Right ventricle myocardium superior (tissue), 1 donor: ENCODE measurements around the gene KCNQ1. TPM values are rescaled to one million over a fixed set of nuclear protein-coding genes. Genes with fewer than 3 reads are reported as not detected.
"Not testable (repeated sequence)": the region's sequence is repeated elsewhere in the genome, so short reads cannot be mapped to it uniquely, and the experiment has no call there.

Experiments
- ATAC-seq: fragments of 200-7000 bp; cut with Tn5 transposase; one replicate; pipeline ENCODE4 v1.9.1; 2020; ENCODE audit warnings: mild to moderate bottlenecking; ENCODE audit not compliant: poor library complexity
- DNase-seq: peaks from one replicate; pipeline ENCODE4 v3.0.0-alpha.2; 2020
- intact Hi-C: fragments of 100-400 bp; cut with DNase I; formaldehyde crosslinking; loops from one replicate; pipeline ENCODE4 v1.11.2; 2022
- total RNA-seq: library from RNA; stranded (reverse); fragmentation: NEBNext Ultra II Directional; extraction: Animal tissue kit (Norgen Biotek cat#: 25700); gene quantifications from one replicate; pipeline ENCODE4 v1.2.1, GENCODE V29; 2021
- donor health status: DM: no; HTN: yes; CAD: no; lungs with severe emphysema.

The KCNQ1 gene
- total RNA-seq, 1 donor from 2014 or later = 33.4 TPM

DNA sequence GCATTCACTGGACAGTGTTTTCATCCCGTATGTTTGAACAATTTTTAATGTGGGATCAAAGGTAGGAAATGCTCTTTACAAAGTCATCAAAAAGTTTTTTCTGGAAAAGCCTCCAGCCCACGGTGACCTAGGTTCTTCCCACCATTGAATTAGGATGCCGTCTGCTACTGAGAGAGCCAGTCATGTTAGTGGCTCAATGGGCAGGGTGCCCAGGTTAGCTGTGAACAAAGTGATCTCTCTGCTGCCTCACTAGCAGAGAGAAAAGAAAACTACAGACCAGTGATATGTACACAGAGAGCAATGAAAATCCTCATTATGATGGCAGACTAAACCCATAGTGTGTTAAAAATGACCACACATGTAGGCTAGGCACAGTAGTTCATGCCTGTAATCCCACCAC is 32.4 kb downstream of the KCNQ1 start:
- DNase-seq (peak; percentile 72), ATAC-seq (peak; percentile 58)
- intact Hi-C loops = no loop called here

DNA sequence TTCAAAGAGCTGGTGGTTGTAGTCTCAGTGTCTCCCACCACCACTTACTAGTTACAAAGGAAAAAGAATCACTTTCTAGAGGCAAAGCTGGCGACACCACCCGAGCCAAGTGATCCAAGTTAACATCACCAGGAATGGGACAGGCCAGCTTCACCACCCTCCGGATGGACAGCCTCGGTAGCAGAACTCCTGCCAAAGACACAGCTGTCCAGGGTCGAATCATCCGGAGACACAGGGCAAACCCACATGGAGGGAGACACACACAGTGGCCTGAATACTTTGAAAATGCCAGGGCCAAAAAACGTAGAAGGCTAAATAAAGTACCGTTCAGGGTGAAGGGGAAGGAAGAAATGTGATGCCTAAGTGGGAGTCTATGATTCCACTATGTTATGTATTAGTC is 33.1 kb downstream of the KCNQ1 start:
- no peak for DNase-seq

DNA sequence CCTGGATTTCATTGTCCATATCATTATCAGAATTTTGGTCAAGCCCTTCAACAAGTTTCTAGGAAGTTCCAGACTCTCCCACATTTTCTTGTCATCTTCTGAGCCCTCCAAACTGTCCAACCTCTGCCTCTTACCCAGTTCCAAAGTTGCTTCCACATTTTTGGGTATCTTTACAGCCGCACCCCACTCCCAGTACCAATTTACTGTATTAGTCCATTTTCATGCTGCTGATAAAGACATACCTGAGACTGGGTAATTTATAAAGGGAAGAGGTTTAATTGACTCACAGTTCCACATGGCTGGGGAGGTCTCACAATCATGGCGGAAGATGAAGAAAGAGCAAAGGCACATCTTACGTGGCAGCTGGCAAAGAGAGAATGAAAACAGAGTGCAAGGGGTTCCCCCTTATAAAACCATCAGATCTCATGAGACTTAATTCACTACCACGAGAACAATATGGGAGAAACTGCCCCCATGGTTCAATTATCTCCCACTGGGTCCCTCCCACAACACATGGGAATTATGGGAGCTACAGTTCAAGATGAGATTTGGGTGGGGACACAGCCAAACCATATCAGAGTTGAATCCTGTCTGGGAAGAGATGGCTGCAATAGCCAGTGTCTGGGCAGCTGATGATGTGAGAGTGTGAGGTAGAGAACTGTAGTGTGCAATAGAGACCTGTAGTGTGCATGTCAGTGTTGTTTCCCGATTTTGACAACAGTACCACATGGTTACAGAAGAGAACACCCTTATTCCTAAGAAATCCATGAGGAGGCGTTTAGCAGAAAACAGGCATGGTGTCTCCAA is 35.5 kb downstream of the KCNQ1 start:
- intact Hi-C loops, DNase-seq, ATAC-seq: not testable (repeated sequence)

More for the DNA sequence above, 33.1 kb downstream of the KCNQ1 start:
- ATAC-seq = no peak
- intact Hi-C loops = no loop called here

DNA sequence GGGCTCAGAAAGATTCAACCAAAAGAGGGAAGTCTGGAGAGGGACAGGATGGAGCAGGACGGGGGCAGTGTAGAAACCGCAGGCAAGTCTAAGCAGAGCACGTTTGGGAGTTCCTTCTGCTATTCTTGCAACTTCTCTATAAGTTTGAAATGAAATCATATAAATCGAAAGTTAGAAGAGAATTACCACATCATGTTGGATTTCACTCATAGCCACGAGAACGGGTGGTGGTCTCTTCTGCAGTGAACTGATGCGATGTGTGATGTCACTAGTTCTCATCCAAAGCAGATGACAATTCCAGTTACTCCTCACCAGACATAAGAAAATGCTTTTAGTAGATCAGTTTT is 36.0 kb downstream of the KCNQ1 start:
- ATAC-seq (peak; percentile 37), DNase-seq (no peak)
- intact Hi-C loops = no loop called here

DNA sequence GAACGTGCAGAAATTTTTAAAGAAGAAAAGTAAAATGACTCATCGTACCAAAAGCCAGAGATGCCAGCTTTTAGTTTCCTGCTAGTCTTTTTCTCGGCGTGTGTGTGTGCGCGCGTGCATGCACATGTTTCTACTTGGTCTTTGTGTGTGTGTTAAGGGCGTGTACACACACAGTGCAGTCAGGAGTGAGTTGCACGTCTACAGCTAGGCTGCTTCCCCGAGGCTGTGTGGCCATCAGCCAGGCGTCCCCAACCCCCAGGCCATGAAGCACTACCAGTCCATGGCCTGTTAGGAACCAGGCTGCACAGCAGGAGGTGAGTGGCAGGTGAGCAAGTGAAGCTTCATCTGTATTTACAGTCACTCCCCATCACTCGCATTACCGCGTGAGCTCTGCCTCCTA is 36.4 kb downstream of the KCNQ1 start:
- no peak for DNase-seq
- no peak for ATAC-seq
- intact Hi-C loops = no loop called here

DNA sequence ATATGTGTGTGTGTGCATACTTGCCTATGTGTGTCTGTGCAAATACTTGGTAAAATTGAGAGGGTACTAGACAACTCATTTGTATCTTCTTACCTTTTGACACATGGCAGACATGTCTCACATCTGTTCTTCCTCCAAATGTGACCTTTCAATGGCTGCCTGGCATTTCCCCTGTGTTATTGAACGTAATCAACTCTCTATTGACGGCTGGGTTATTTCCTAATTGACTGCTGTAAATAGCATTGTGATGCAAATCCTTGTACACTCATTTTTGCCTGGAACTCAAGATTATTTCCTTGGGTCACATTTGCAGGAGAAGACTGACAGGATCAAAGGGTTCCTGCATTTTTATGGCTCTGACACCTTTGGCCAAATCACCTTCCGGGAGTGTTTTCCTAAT is 37.4 kb downstream of the KCNQ1 start:
- intact Hi-C loops = no loop called here
- ATAC-seq (no peak), DNase-seq (no peak)

DNA sequence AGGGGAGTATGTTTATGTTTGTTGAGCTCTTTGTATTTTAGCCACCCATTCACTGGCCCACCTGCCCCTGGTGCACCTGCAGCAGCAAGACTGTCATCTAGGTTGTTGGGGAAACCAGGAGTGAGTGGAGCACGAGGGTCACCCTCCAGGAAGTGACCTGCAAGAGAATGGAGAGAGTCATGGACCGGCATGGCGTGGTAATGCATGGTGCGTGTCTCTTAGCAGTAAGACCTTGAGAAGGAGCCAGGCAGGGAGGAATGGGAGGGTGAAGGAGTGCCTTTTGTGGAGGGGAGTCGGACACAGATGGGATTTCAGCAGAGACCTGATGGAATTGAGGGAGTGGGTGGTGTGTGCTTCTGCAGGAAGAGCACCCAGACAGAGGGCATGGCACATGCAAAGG is 37.9 kb downstream of the KCNQ1 start:
- intact Hi-C loops = no loop called here
- DNase-seq = no peak
- ATAC-seq = peak; percentile 28

DNA sequence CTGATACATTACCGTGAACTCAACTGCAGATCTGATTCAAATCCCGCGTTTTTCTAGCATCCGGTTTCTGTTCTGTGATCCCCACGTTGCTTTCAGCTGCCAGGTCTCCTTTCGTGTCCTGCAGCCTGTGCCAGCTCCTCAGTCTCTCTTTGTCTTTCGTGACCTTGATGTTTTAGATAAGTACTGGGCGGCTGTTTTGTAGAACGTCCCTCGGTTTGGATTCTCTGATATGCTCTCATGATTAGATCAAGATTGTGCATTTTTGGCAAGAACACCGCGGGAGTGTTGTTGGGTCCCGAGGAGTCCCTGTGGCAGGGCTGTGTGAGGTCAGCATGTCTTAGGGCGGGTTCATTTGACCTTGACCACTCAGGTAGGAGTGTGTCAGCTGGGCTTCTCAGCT is 38.6 kb downstream of the KCNQ1 start:
- peak; percentile 55 for ATAC-seq
- intact Hi-C loops = no loop called here
- no peak for DNase-seq

DNA sequence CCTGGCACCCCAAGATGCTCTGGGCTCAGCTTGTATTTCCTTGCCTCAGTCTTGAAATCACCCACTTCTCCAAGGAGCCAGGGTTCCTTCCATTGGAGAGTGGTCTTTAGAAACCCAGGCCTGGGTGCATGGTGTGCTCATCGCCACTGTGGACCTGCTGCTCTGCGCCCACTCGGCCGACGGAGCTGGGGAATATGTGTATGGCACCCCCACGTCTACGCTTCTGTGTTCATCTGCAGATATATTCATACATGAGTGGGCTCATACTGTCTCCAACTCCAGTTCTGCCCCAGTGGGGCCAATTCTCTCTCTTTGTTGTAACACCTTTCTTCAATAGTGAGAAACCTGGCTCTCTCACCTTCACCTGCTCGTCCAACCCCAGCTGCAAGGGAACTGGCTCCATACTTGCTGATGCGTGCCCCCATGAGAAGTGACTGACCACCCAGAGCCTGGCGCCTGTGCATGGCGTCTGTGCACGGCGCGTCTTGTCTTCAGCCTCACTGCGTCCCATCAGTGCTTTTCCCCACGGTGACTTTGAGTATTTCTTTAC is 39.8 kb downstream of the KCNQ1 start:
- DNase-seq (no peak), ATAC-seq (no peak)
- intact Hi-C loops = no loop called here

DNA sequence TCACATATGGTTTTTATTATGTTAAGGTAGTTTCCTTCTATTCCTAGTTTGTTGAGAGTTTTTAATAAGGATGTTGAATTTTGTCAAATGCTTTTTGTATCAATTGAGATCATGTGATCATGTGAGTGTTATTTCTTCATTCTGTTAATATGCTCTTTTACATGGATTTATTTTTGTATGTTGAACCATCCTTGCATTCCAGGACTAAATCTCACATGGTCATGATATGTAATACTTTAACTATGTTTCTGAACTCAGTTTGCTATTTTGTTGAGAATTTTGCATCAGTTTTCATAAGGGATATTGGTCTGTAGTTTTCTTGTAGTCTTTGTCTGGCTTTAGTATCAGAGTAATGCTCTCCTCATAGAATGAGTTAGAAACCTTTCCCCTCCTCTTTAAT is 43.2 kb downstream of the KCNQ1 start:
- intact Hi-C loops = no loop called here
- ATAC-seq = no peak
- DNase-seq = no peak

DNA sequence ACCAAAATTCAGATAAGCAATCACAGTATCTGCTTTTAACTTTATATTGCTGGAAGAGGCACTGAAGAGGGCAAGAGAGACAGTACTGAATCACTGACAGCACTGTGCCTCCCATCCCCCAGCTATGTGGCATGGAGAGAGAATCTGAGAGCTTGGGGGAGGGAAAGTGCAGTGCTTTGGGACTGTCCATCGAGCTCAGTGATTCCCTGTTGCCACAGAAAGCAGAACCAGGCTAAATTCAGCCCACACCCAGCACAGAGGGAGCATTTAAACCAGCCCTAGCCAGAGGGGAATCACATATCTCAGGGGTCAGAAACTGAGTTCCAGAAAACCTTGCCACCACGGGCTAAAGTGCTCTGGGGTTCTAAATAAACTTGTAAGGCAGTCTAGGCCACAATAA is 44.3 kb downstream of the KCNQ1 start:
- intact Hi-C loops = no loop called here
- DNase-seq (no peak), ATAC-seq (no peak)

DNA sequence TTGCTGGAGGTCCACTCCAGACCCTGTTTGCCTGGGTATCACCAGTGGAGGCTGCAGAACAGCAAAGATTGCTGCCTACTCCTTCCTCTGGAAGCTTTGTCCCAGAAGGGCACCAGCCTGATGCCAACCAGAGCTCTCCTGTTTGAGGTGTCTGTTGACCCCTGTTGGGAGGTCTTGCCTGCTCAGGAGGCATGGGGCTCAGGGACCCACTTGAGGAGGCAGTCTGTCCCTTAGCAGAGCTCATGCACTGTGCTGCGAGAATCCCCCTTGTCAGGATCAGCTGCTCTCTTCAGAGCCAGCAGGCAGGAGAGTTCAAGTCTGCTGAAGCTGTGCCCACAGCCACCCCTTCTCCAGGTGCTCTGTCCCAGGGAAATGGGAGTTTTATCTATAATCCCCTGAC is 53.1 kb downstream of the KCNQ1 start:
- intact Hi-C loops = not testable (repeated sequence)

DNA sequence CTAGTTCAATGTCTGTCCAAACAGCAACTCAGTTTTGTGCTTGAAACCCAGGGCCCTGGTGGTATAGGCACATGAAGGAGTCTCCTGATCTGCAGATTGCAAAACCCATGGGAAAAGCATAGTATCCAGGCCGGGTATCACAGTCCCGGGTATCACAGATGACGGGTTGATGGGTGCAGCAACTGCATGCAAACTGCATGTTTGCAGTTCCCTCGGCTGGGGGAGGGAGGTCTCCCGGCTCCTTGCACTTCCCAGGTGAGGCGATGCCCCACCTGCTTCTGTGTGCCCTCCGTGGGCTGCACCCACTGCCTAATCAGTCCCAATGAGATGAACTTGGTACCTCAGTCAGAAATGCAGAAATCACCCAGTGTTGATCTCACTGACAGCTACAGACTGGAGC is 53.9 kb downstream of the KCNQ1 start:
- ATAC-seq (no peak), DNase-seq (no peak)
- intact Hi-C loops = no loop called here

More for the DNA sequence above, 53.1 kb downstream of the KCNQ1 start:
- not testable (repeated sequence) for DNase-seq, ATAC-seq

DNA sequence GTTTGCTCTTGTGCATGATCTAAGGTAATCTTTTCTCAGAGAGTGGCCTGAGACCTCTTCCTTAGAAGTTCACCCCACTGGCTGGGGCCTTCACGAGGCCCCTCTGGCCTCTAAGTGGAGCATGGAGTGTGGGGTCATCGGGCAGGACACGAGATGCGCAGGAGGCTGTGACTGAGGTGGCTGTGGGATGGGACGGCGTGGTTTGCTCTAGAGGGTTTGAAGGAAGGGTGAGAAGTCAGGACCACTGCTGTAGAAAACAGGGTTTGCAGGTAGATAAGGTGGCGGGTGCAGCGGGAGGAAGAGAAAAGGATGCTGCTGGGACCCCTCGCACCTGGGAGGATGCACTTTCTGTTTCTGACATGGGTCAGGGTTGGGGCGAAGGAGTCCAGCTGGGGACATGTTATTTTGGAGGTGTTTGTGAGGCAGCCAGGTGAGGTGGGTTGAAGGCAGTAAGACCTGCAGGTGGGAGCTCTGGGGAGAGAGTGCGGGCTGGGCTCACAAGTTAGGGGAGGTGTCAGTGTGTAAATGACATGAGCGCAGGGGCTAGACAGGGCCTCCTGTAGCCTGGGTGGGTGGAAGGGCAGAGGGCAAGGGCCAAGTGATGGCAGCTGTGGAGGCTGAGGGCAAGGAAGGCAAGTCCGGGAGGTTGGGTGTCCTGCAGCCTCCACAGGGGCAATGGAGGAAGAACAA is 62.5 kb downstream of the KCNQ1 start:
- DNase-seq (no peak), ATAC-seq (no peak)
- intact Hi-C loops = no loop called here

DNA sequence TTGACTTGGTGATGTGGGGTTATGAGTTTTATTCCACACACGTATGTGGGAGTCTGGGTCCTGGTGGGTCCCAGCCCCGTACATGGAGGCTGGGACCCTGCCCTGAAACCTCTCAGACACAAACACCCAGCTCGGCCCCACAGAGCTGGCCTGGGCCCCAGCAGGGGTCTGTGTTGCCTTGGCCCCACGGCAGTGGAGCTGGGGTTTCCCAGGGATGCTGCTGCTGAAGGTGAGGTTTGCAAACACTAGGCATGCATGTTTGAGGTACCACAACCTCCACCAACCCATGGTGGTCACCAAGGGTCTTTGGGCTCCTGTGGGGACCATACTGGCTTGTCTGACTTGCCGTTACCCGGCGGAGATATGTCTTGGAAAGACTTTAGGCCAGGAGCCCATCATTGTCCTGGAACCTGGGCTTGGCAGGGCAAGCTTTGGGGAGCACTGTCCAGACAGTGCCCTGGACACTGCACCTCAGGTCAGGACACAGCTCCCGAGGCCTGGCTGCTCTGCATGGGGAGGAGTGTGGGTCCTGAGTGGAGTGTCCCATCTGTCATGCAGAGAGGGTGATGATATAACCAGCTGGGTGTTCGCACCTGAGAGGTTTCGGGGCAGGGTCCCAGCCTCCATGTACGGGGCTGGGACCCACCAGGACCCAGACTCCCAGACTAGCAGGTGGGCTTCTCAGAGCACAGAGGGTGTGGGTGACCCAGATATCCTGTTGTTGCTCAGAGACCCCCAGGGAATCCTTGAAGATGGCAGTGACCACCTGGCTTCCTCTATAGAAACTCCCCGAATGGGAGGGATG is 63.3 kb downstream of the KCNQ1 start:
- peak; percentile 26 for DNase-seq
- intact Hi-C loops = no loop called here
- no peak for ATAC-seq

DNA sequence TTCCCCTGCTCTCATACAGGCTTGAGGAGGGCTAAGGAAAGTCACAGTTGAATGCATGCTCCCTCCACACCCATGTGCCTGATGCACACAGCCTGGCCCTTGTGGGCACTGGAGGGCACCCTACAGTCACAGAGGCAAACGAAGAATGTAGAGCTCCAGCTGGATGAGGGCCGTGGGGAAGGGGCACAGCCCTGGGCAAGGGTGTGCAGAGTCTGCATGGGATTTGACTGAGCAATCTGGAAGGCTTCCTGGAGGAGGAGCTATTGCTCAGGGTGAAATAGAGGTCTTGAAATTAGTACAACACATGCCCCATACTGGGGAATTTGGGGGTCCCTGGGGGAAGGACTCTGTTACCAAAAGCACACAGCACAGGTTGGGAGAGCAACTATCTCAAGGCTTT is 64.0 kb downstream of the KCNQ1 start:
- ATAC-seq = no peak
- intact Hi-C loops = no loop called here

DNA sequence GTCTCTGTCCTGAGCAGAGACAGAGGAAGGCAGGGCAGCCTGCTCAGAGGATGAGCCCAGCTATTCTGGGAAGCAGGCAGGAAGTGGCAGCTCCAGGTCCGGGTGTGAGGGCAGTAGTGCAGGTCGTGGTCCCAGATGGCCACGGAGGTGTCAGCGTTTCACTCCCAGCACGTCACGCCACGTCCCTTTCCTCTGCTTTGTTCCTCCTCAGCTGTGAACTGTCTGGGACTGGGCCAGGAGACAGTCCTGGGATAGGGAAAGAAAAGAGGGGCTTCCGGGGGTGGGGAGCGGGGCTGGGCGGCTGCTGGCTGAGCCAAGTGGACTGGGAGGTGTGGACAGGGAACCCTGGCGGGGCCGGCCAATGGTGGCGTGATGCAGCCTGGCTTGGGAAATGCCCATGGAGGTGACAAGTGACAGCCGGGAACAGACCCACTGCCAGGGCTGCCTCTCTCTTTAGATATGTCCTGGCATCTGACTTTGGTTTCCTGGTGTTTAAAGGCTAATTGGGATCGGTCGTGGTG is 64.7 kb downstream of the KCNQ1 start:
- peak; percentile 80 for ATAC-seq
- intact Hi-C loops = no loop called here
- DNase-seq = peak; percentile 80

More for the DNA sequence above, 64.0 kb downstream of the KCNQ1 start:
- no peak for DNase-seq

DNA sequence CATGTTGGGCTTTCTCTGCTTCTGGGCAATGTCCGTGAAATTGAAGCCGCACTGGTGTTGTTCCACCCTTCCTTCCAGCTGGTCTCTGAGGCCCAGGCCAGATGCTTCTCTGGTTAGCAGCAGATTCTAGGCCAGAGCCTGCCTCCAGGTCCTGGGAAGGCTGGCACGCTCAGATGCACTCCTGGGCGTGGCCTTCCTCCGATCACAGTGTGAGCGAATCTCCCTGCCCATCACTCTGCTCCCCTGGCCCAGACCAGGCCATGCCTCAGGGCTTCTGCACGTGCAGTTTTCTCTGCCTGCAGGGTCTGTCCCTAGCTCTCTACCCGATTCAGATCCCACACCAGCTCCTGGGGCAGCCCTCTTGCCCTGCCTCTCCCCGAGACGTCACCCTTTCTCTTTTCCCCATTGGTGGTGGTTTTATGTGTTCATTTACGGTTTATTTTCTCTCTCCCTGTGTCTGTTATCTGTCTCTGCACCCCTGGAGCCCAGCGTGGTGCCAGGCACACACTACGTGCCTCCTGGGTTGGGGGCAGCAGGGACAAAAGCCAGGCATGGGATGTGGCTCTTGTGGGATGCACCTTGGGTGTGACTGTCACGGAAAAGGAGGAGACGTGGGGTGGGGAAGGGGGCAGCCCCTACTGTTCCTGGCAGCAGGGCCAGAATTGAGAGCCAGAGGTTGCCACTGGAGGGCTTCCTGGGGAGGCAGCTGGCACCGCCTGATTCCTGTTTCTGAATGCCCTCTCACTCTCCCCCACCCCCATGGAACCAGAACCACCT is 66.0 kb downstream of the KCNQ1 start:
- intact Hi-C loops = no loop called here
- DNase-seq (peak; percentile 46), ATAC-seq (peak; percentile 11)
